ENCODE data around the gene TUBB4B.
A peak's percentile ranks its signal among the peaks of the same experiment; 100 is the strongest.

The TUBB4B gene

GRCh38 chr9:137240318-137240840, 708 bp upstream of the TUBB4B start (continued):
- TF ChIP-seq, protein P1, sequence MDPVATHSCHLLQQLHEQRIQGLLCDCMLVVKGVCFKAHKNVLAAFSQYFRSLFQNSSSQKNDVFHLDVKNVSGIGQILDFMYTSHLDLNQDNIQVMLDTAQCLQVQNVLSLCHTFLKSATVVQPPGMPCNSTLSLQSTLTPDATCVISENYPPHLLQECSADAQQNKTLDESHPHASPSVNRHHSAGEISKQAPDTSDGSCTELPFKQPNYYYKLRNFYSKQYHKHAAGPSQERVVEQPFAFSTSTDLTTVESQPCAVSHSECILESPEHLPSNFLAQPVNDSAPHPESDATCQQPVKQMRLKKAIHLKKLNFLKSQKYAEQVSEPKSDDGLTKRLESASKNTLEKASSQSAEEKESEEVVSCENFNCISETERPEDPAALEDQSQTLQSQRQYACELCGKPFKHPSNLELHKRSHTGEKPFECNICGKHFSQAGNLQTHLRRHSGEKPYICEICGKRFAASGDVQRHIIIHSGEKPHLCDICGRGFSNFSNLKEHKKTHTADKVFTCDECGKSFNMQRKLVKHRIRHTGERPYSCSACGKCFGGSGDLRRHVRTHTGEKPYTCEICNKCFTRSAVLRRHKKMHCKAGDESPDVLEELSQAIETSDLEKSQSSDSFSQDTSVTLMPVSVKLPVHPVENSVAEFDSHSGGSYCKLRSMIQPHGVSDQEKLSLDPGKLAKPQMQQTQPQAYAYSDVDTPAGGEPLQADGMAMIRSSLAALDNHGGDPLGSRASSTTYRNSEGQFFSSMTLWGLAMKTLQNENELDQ (tag by site-specific recombination; IDR thresholded peaks at IDR 0.05; ENCODE audit: low read depth) = no peak
- TF ChIP-seq ZNF341 (tag by site-specific recombination; IDR thresholded peaks at IDR 0.05; ENCODE audit: low read depth) (peak; percentile 30), KLF17 (tag by site-specific recombination; IDR thresholded peaks at IDR 0.05) (peak; percentile 96), ZNF221 (tag by site-specific recombination; IDR thresholded peaks at IDR 0.05; ENCODE audit: borderline replicate concordance) (no peak), ZNF157 (tag by site-specific recombination; IDR thresholded peaks at IDR 0.05) (no peak), ZNF777 (tag by site-specific recombination; IDR thresholded peaks at IDR 0.05; ENCODE audit: borderline replicate concordance) (peak; percentile 86), ZNF623 (tag by site-specific recombination; IDR thresholded peaks at IDR 0.05) (no peak), ZNF423 (tag by site-specific recombination; IDR thresholded peaks at IDR 0.05) (0 out of 2 replicates have a peak, but pooled peaks have one; percentile 10), HOXD13 (CRISPR knock-in tag; IDR thresholded peaks at IDR 0.05; ENCODE audit: borderline replicate concordance) (no peak), MZF1 (tag by site-specific recombination; IDR thresholded peaks at IDR 0.05; ENCODE audit: borderline replicate concordance) (peak; percentile 64; the same call in 1 of the 2 replicates), ZNF16 (tag by site-specific recombination; IDR thresholded peaks at IDR 0.05; ENCODE audit: low read depth) (no peak), ZFHX2 (tag by site-specific recombination; conservative IDR thresholded peaks at IDR 0.05) (peak; percentile 98), ZNF747 (tag by site-specific recombination; IDR thresholded peaks at IDR 0.05) (no peak), WT1 (tag by site-specific recombination; IDR thresholded peaks at IDR 0.05) (peak; percentile 66; the same call in 1 of the 2 replicates), AEBP2 (tag by site-specific recombination; IDR thresholded peaks at IDR 0.05; ENCODE audit: borderline replicate concordance) (no peak), ZNF707 (tag by site-specific recombination; IDR thresholded peaks at IDR 0.05) (peak; percentile 40; the same call in 1 of the 2 replicates), ZNF121 (tag by site-specific recombination; IDR thresholded peaks at IDR 0.05) (peak; percentile 74; the same call in 1 of the 2 replicates), ZNF548 (tag by site-specific recombination; IDR thresholded peaks at IDR 0.05) (no peak), ZNF596 (tag by site-specific recombination; IDR thresholded peaks at IDR 0.05) (0 out of 2 replicates have a peak, but pooled peaks have one; percentile 64), ELK4 (IDR thresholded peaks at IDR 0.05; ENCODE audit: borderline replicate concordance, low read depth, low read length) (no peak), ZNF324 (tag by site-specific recombination; IDR thresholded peaks at IDR 0.05) (peak; percentile 93), ZNF529 (tag by site-specific recombination; IDR thresholded peaks at IDR 0.05; ENCODE audit: insufficient replicate concordance) (no peak), ZNF24 (tag by site-specific recombination; IDR thresholded peaks at IDR 0.05) (peak; percentile 52; the same call in 1 of the 2 replicates)
- TF ChIP-seq, protein P2, sequence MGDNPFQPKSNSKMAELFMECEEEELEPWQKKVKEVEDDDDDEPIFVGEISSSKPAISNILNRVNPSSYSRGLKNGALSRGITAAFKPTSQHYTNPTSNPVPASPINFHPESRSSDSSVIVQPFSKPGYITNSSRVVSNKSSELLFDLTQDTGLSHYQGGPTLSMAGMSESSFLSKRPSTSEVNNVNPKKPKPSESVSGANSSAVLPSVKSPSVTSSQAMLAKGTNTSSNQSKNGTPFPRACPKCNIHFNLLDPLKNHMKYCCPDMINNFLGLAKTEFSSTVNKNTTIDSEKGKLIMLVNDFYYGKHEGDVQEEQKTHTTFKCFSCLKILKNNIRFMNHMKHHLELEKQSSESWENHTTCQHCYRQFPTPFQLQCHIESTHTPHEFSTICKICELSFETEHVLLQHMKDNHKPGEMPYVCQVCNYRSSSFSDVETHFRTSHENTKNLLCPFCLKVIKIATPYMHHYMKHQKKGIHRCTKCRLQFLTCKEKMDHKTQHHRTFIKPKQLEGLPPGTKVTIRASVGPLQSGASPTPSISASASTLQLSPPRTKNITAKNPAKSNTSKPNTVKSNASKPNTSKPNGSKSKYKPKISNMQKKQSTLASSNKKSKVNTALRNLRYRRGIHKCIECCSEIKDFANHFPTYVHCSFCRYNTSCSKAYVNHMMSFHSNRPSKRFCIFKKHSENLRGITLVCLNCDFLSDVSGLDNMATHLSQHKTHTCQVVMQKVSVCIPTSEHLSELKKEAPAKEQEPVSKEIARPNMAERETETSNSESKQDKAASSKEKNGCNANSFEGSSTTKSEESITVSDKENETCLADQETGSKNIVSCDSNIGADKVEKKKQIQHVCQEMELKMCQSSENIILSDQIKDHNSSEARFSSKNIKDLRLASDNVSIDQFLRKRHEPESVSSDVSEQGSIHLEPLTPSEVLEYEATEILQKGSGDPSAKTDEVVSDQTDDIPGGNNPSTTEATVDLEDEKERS (tag by site-specific recombination; IDR thresholded peaks at IDR 0.05) = no peak
- TF ChIP-seq, protein P3, sequence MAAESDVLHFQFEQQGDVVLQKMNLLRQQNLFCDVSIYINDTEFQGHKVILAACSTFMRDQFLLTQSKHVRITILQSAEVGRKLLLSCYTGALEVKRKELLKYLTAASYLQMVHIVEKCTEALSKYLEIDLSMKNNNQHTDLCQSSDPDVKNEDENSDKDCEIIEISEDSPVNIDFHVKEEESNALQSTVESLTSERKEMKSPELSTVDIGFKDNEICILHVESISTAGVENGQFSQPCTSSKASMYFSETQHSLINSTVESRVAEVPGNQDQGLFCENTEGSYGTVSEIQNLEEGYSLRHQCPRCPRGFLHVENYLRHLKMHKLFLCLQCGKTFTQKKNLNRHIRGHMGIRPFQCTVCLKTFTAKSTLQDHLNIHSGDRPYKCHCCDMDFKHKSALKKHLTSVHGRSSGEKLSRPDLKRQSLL (tag by site-specific recombination; IDR thresholded peaks at IDR 0.05) = peak; percentile 86
- TF ChIP-seq, protein P4, sequence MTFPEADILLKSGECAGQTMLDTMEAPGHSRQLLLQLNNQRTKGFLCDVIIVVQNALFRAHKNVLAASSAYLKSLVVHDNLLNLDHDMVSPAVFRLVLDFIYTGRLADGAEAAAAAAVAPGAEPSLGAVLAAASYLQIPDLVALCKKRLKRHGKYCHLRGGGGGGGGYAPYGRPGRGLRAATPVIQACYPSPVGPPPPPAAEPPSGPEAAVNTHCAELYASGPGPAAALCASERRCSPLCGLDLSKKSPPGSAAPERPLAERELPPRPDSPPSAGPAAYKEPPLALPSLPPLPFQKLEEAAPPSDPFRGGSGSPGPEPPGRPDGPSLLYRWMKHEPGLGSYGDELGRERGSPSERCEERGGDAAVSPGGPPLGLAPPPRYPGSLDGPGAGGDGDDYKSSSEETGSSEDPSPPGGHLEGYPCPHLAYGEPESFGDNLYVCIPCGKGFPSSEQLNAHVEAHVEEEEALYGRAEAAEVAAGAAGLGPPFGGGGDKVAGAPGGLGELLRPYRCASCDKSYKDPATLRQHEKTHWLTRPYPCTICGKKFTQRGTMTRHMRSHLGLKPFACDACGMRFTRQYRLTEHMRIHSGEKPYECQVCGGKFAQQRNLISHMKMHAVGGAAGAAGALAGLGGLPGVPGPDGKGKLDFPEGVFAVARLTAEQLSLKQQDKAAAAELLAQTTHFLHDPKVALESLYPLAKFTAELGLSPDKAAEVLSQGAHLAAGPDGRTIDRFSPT (tag by site-specific recombination; IDR thresholded peaks at IDR 0.05) = peak; percentile 79; the same call in 1 of the 2 replicates

Measured in HEK293 (cell line).